NCI-H345 treated with DMSO at 0.1 percent for 48 hours (cell line): ENCODE results near the gene VPS37B.

ENCODE experiments used
- DNase-seq: peaks from one replicate; lab custom pipeline; 2025; ENCODE audit not compliant: unreplicated experiment; lab: John Stamatoyannopoulos, UW

Gene VPS37B

DNA sequence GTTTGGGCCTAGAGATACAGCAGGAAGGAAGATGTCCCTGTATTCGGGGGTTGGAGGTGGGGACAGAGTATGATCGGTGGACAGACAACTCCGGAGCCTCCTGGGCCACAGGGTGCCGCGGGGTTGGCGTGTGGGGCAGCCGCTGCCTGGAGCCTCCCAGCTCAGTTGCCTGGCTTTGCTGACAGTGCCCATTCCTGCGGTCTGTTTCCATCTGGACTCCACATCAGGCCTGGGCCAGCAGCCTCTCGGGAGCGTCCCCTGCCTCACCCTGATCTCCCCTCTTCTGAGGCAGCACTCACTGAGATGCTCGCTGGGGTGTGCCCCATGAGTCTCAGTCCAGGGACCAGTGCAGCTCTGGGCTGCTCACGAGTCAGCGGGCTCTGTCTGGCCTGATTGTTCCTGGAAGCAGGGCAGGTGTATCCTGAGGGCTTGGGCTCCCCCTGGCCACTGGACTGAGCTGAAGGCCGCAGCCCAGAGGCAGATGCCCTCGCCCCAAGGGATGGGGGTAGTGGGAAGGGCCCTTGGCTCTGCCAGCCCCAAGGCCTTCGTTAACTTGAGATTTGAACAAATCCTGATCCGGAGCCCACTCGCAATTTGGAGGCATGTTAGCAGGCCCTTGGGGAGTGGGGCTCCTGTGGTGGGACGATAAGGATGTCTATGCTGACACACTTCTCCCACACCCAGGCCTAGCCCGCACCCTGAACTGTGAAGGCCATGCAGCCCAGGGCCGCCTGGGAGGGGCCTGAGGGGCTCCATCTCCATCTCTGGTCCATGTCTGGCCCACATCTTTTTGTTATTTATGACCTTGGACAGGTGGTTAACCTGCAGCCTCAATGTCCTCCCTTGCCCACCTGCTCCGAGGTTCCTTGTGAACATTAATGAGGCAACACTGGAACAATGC is 53.2 kb downstream of the VPS37B start:
- DNase-seq: no peak

GRCh38 chr12:122841544-122842321 is 54.2 kb downstream of the VPS37B start:
- no peak for DNase-seq

DNA sequence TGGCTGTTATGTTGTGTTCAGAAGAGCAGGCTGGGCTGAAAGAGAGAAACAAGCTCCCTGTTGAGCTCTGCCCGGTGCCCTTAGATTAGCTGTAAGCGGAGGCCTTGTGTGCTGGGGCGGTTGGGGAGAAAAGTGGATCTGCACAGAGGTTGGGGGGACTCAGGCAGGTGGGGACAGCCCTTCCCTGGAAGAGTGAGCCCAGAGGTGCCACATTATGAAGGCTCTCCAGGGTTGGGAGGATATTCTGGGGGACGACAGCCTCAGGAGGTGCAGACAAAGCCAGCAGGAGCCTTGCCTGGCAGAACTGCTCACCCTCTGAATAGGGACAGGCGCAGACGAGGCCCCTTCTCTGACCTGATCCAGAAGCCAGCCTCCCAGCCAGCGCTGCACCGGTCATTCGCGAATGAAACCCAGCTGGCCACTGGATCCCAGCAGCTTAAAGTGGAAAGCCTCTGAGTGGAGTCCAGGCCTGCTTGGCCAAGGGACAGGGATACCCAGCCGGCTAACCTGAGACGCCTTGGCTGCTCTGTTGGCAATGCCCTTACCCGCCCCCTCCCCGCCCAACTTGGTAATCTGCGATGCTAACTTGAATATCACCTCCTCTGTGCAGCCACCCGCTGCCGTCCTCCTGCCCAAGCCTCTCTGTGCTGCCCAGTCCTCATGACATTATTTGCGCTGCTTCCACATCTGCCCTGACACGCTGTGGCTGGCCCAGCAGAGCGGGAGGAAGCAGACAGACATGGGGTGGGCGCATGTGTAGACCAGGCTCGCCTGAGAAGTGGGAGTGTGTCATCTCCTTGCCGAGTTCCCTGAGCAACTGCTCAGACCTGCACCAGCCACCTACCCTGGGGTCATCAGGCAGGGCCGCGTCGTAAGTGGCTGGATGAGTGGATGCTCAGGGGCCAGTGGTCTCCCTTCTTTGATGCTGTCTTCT is 55.1 kb downstream of the VPS37B start:
- DNase-seq: no peak

DNA sequence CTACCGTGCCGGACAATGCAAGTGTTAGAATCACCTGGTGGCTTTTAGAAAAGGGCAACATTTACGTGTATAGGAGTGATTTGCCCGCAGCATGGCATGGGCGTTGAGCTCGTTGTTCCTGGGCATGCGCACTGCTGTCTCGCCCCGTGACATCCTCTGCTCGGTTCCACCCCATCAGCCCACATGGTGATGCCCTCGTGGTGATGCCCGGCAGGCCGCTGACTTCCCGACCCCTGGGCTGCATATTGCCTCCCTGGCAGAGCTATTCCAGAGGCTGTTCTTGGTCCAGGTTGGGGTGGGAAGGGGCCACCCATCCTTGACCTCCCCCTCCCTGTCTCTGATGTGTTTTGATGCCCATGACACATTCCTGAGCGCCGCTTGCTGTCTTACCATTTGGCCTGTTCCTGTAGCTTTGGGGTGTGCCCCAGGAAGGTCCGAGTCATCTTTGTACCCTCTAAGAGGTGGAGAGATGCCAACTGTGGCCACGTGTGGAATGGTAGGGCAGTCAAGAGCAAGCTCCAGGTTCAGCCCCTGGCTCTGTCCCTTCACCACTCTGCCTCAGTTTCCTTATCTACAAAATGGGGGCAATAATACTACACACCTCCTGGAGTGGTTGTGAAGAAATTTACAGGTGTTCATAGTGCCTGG is 55.9 kb downstream of the VPS37B start:
- DNase-seq: no peak

GRCh38 chr12:122838841-122839240 is 57.1 kb downstream of the VPS37B start:
- no peak for DNase-seq

- DNase-seq: peak; percentile 9
These were observed 58.3 kb downstream of the VPS37B start for GRCh38 chr12:122837306-122838265.

- DNase-seq: peak; percentile 62
These were observed 59.6 kb downstream of the VPS37B start for GRCh38 chr12:122836027-122836921.

DNA sequence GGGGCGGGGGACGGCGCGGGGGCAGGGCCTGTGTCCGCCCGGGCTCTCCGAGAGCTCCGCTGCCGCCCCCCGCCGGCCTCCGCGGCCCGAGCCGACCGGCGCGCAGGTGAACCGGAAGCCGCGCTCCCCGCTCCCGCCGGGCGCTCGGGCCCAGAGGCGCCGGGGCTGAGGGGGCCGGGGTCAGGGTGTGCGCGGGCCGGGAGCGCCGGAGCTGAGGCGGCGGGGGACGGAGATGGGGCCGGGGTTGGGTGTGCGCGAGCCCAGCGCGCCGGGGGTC is 60.2 kb downstream of the VPS37B start:
- no peak for DNase-seq

DNA sequence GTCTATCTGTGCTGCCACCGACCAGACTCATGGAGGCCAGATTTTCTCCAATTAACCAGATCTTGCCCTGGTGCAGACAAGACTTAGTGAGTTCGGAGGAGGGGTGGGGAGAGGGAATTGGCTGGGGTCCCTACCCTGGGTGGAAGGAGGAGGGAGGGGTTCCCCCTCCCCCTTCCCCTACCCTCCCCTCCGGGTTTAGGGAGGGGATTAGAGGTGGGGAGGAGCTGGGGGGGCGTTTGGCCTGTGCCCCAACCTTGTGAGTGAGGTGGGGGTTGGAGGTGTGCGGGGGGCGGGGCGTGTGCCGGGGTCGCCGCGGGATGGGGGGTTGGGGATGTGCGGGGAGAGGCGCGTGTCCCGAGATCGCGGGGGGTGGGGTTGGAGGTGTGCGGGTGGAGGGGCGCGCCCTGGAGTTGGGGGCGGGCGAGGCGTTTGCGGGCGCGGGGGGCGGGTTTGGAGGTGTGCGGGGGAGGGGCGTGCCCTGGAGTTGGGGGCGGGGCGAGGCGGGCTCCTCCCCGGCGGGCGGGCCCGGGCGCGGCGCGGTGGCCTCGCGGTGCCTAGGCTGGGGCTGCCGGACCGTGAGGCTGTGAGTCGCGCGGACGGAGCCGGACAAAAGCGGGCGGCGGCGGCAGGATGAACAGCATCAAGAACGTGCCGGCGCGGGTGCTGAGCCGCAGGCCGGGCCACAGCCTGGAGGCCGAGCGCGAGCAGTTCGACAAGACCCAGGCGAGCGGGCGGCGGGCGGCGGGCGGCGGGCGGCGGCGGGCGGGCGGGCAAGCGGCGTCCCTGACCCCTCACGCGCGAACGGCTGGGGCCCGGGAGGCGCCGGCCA is 60.8 kb downstream of the VPS37B start, which contains the start of gene HIP1R:
Gene HIP1R, plus strand, starts transcription at position 537 of the 829 bp plus-strand sequence. Its CDS starts 94 bp downstream, at position 631.
- peak; percentile 63 for DNase-seq

DNA sequence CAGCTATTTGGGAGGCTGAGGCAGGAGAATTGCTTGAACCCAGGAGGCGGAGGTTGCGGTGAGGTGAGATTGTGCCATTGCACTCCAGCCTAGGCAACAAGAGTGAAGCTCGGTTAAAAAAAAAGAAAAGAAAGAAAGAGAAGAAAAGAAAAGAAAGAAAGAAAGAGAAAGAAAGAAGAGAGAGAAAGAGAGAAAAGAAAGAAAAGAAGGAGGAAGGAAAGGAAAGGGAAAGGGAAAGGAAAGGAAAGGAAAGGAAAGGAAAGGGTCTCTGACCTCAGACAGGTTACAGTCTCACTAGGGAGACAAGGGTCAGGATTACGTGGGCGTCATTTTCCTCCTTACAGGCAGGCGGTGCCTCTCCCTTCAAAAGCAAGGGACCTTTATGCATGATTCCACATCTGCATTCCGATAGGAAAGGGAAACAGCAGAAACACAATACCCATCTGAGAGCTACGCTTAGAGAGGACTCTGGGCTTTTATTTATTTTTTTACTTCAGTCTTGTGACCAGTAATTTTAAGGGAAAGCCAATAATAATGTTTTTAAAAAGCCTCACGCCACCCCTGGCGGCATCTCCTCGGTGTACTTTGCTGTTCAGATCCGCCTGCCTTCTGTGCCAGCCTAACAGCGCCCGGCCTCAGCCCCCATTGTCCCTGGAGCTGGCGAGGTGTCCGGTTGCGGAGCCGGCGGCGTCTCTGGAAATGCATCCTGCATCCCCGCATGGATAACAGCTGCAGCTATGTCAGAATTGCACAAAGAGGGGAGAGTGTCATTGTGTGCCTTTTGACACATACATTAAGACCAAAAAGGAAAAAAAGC is 61.6 kb downstream of the VPS37B start:
- DNase-seq: peak; percentile 63

GRCh38 chr12:122830517-122831214 is 65.3 kb downstream of the VPS37B start:
- DNase-seq: no peak

GRCh38 chr12:122827258-122827657 is 68.7 kb downstream of the VPS37B start:
- no peak for DNase-seq

DNA sequence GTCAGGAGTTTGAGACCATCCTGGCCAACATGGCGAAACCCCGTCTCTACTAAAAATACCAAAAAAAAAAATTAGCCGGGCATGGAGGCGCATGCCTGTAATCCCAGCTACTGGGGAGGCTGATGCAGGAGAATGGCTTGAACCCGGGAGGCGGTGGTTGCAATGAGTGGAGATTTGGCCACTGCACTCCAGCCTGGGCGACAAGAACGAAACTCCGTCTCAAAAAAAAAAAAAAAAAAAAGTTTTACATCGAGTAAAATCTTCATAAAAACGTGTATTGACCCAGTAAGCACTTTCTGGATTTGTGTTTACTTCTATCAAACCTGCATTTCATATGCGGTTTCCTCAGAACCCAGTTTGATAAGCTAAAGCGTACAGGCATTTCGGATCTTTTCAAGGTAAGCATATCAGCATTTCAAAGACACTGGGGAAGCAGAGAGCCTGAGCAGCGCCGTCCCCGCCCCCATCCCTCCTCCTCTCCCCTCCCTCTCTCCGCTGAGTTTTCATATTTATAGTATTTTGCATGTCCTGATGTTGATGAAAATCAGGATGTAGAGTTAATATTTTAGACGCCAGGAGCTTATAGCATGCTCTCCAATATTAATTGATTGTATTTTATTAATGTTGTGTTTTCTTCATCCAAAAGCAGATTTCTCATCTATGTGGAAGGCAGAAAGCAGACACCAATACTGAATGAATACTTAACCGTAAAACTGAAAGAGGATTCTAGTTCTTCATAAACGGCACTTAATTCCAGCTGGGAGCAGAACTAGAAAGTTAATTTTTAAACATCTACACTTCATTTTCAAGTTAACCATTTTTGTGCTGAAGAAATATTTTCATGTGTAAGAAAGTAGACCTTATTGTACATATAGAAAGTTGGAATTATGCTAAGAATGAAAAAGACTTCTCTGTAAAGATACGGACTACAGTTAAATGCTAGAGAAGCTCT is 69.9 kb downstream of the VPS37B start:
- DNase-seq: no peak

- no peak for DNase-seq
These were observed 72.5 kb downstream of the VPS37B start for GRCh38 chr12:122823429-122823828.

GRCh38 chr12:122820838-122821271 is 75.1 kb downstream of the VPS37B start:
- no peak for DNase-seq
